Body of pancreas (tissue), 4 donors: ENCODE results near the gene B4GALNT3.

Experiments used
- CTCF ChIP-seq, 7 experiments: fragments of 450-650 bp in 4 of 7; fragments of 200-600 bp in 3 of 7; sonication (generic) in 3 of 7; IDR thresholded peaks; one replicate each; pipeline ENCODE4 v1.5.1; 2016 to 2019; ENCODE audit warnings: antibody characterized with exemption in 7 of 7
- POLR2A ChIP-seq, 3 donors: fragments of 450-650 bp; IDR thresholded peaks; one replicate each; pipeline ENCODE4 v1.6.1; 2016; ENCODE audit warnings: antibody characterized with exemption in 3 of 3, mild to moderate bottlenecking in 2 of 3

- TF ChIP-seq CTCF (IDR thresholded peaks at IDR 0.05) (no peak), POLR2A (IDR thresholded peaks at IDR 0.05) (no peak)
Measured at GRCh38 chr12:560691-561390, 101.1 kb downstream of the B4GALNT3 start.
